ENCODE data around the gene PDF. TPM values are rescaled to one million over a fixed set of nuclear protein-coding genes. Genes with fewer than 3 reads are reported as not detected.
"Not testable (repeated sequence)": the region's sequence is repeated elsewhere in the genome, so short reads cannot be mapped to it uniquely, and the experiment has no call there.

Gene PDF
- total and polyA plus RNA-seq, 5 experiments from 2014 or later: 12.3 to 17.2 (median 15.1) TPM

DNA sequence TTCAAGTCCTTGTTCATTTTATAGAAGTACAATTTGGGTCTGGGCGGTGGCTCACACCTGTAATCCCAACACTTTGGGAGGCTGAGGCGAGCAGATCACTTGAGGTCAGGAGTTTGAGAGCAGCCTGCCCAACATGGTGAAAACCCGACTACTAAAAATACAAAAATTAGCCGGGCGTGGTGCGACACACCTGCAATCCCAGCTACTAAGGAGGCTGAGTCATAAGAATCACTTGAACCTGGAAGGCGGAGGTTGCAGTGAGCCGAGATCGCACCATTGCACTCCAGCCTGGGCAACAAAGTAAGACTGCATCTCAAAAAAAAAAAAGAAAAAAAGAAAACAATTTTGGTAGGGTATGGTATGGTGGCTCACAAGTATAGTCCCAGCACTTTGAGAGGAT is 29.7 kb upstream of the PDF start:
- H3K27me3 Mint-ChIP-seq, ATAC-seq, DNase-seq, H3K4me3 Mint-ChIP-seq, H3K9me3 Mint-ChIP-seq: not testable (repeated sequence)
- peaks cover 0 to 78% (median under 1%) of the 10 kb centered on the region in 3 donors for H3K36me3 Mint-ChIP-seq
- H3K4me1 Mint-ChIP-seq: peaks cover 4 to 17% (median 13%) of the 10 kb centered on the region in 4 donors
- POLR2A ChIA-PET: interaction anchor here (0.7 kb wide), 1 partner anchor 11 kb away, joined by 3 read pairs; no protein-coding TSS in a partner anchor
- H3K27ac Mint-ChIP-seq: peak overlapping the region in 1 of 10 donors; percentile 13

- Mint-ChIP-seq H3K36me3 (peaks cover 0 to 42% (median 2%) of the 10 kb centered on the region in 3 donors), H3K4me1 (peaks cover 0 to 4% (median 0%) of the 10 kb centered on the region in 4 donors)
- POLR2A ChIA-PET: no interaction called here
Observed at GRCh38 chr16:69351309-69352027, 21.1 kb upstream of the PDF start, which contains the start of gene TMED6. TSS of gene TMED6 (minus strand) at chr16:69351786. CDS start at chr16:69351753, 33 bp downstream.

DNA sequence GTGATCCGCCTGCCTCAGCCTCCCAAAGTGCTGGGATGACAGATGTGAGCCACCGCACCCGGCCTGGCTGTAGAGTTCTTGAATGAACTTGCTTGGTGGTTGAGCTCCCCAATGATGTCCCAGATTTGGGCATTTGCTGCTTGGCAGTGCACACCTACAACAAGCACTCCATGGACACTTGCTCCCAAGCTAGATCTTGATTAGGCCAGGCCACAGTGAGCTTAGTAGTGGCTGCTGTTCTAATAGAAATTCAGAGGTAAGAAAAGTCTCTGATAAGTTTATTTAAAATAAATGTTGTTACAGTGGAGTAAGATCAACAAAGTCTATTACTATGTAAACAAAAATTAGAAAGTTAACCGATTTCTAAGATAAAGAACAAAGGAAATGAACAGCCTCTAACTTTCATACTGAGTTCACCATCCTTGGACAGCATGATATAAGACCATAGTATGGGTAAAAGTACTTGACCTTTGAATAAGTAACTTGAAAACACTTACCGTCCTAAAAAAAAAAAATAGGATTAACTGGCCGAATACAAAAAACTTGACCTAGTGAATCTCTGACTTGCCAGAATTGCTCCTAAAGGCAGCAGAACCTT is 20.2 kb upstream of the PDF start:
- no peak for DNase-seq
- ATAC-seq: no peak
- Mint-ChIP-seq H3K4me1 (peaks cover 0 to 5% (median 2%) of the 10 kb centered on the region in 4 donors), H3K27me3 (no peaks in the 10 kb centered on the region), H3K36me3 (peaks cover 0 to 34% (median 2%) of the 10 kb centered on the region in 3 donors), H3K9me3 (no peaks in the 10 kb centered on the region), H3K4me3 (no peak overlapping the region), H3K27ac (peak overlapping the region in 1 of 10 donors; percentile 18)
- POLR2A ChIA-PET: no interaction called here

More at GRCh38 chr16:69351309-69352027, 21.1 kb upstream of the PDF start, which contains the start of gene TMED6:
- DNase-seq (no peak), ATAC-seq (no peak)
- Mint-ChIP-seq H3K27me3 (no peaks in the 10 kb centered on the region), H3K4me3 (no peak within 1 kb of the TSS), H3K9me3 (no peaks in the 10 kb centered on the region), H3K27ac (peak within 1 kb of the TSS in 6 of 10 donors; percentile 18 to 72 (median 40))

GRCh38 chr16:69349536-69349935 is 19.1 kb upstream of the PDF start:
- Mint-ChIP-seq H3K4me1 (peaks cover 0 to 6% (median 2%) of the 10 kb centered on the region in 4 donors), H3K27ac (peak overlapping the region in 2 of 10 donors; percentile 38 to 59), H3K4me3 (no peak overlapping the region), H3K36me3 (peaks cover 0 to 27% (median 0%) of the 10 kb centered on the region in 3 donors), H3K27me3 (no peaks in the 10 kb centered on the region), H3K9me3 (no peaks in the 10 kb centered on the region)
- no peak for ATAC-seq
- no peak for DNase-seq
- POLR2A ChIA-PET: no interaction called here

DNA sequence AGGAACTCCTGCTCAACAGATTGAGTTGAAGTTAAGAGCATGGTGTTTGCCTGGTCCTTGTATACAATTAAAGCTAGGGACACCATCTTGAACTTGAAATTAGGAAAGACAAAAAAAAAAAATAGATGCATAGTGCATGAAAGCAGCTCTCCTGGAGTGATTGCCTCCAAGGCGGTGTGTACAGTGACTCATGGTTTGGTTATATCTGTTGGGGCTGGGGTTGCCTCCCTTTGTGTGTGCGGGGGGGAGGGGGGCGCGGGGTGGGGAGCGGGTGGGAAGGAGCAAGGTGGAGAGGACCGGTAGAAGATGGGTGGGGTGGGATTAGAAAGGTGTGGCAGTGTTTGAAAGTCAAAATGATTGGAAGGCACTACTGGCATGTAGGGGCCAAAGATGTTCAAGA is 17.8 kb upstream of the PDF start:
- no peak for ATAC-seq
- Mint-ChIP-seq H3K4me1 (peaks cover 0 to 6% (median 2%) of the 10 kb centered on the region in 4 donors), H3K27ac (no peak overlapping the region), H3K36me3 (peaks cover 0 to 28% (median 2%) of the 10 kb centered on the region in 3 donors), H3K9me3 (no peaks in the 10 kb centered on the region), H3K4me3 (no peak overlapping the region), H3K27me3 (no peaks in the 10 kb centered on the region)
- DNase-seq: no peak
- POLR2A ChIA-PET: interaction anchor here (0.6 to 1.3 kb wide), 2 partner anchors 9 to 582 kb away, joined by 3 read pairs; partner anchors contain the start of genes COG8 and NIP7

DNA sequence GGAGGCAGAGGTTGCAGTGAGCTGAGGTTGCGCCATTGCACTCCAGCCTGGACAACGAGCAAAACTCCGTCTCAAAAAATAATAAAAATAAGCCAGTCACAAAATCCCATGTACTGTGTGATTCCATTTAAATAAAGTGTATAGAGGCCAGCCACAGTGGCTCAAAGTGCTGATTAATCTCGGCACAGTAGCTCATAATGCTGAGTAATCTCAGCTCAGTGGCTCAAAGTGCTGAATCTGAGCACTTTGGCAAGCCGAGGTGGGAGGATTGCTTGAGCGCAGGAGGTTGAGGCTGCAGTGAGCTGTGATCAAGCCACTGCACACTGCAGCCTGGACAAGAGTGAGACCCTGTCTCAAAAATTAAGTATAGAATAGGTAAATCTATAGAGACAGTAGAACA is 16.3 kb upstream of the PDF start:
- Mint-ChIP-seq H3K27me3 (no peaks in the 10 kb centered on the region), H3K27ac (peak overlapping the region in 2 of 10 donors; percentile 23 to 81), H3K4me1 (peaks cover 2 to 7% (median 3%) of the 10 kb centered on the region in 4 donors), H3K9me3 (no peaks in the 10 kb centered on the region), H3K36me3 (peaks cover 0 to 27% (median 2%) of the 10 kb centered on the region in 3 donors), H3K4me3 (no peak overlapping the region)
- ATAC-seq (no peak), DNase-seq (no peak)
- POLR2A ChIA-PET: interaction anchor here (1.1 kb wide), 1 partner anchor 16 kb away, joined by 4 read pairs; the partner anchor contains the start of gene PDF

GRCh38 chr16:69345923-69346322 is 15.5 kb upstream of the PDF start:
- H3K27ac Mint-ChIP-seq: peak overlapping the region in 3 of 10 donors; percentile 52 to 58 (median 56)
- POLR2A ChIA-PET: no interaction called here
- peak overlapping the region in 1 of 10 donors; percentile 40 for H3K4me3 Mint-ChIP-seq
- H3K9me3 Mint-ChIP-seq: no peaks in the 10 kb centered on the region
- no peak for ATAC-seq
- peaks cover 0 to 32% (median 6%) of the 10 kb centered on the region in 3 donors for H3K36me3 Mint-ChIP-seq
- no peak for DNase-seq
- H3K27me3 Mint-ChIP-seq: no peaks in the 10 kb centered on the region
- H3K4me1 Mint-ChIP-seq: peaks cover 2 to 14% (median 11%) of the 10 kb centered on the region in 4 donors

DNA sequence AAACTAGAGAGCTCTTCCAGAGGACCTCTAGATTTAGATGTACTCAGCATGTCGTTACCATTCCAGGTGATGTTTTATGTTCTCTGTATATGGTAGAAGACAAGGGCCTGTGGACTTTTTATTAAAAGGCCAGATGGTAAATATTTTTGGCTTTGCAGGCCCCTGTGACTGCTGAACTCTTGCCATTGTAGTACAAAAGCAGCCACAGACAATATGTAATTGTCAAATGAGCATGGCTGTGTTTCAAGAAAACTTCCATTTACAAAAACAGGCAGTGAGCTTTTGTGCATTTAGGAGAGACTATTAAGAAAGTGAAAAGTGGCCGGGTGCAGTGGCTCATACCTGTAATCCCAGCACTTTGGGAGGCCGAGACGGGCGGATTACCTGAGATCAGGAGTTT is 13.8 kb upstream of the PDF start:
- H3K9me3 Mint-ChIP-seq: no peaks in the 10 kb centered on the region
- ATAC-seq: no peak
- POLR2A ChIA-PET: interaction anchor here (0.8 kb wide), 1 partner anchor 9 kb away, joined by 5 read pairs; no protein-coding TSS in a partner anchor
- no peaks in the 10 kb centered on the region for H3K27me3 Mint-ChIP-seq
- DNase-seq: no peak
- peaks cover 0 to 35% (median 6%) of the 10 kb centered on the region in 3 donors for H3K36me3 Mint-ChIP-seq
- H3K27ac Mint-ChIP-seq: no peak overlapping the region
- H3K4me1 Mint-ChIP-seq: peaks cover 15 to 28% (median 27%) of the 10 kb centered on the region in 4 donors
- no peak overlapping the region for H3K4me3 Mint-ChIP-seq

GRCh38 chr16:69340095-69340644 is 9.8 kb upstream of the PDF start:
- no peaks in the 10 kb centered on the region for H3K27me3 Mint-ChIP-seq
- ATAC-seq: no peak
- DNase-seq: peak in 1 of 10 donors; percentile 18
- H3K4me1 Mint-ChIP-seq: peaks cover 19 to 60% (median 53%) of the 10 kb centered on the region in 4 donors
- POLR2A ChIA-PET: interaction anchor here (0.9 to 3.4 kb wide), 5 partner anchors 11 to 29 kb away, joined by 3 to 47 read pairs (median 5); partner anchors contain the start of genes PDF and VPS4A
- no peaks in the 10 kb centered on the region for H3K9me3 Mint-ChIP-seq
- peak overlapping the region; percentile 98 to 100 (median 100) for H3K4me3 Mint-ChIP-seq
- peaks cover 4 to 47% (median 10%) of the 10 kb centered on the region in 3 donors for H3K36me3 Mint-ChIP-seq
- peak overlapping the region; percentile 98 to 100 (median 99) for H3K27ac Mint-ChIP-seq

GRCh38 chr16:69339289-69340094 is 9.1 kb upstream of the PDF start, which contains the start of the genes COG8 and NIP7:
TSS of gene COG8 (minus strand) at chr16:69339564. CDS start at chr16:69339552, 12 bp downstream.
TSS of gene NIP7 (plus strand) at chr16:69339772. CDS start at chr16:69339830, 58 bp downstream.
- POLR2A ChIA-PET: interaction anchor here (0.9 to 3.4 kb wide), 3 partner anchors 9 to 28 kb away, joined by 3 to 47 read pairs (median 17); partner anchors contain the start of genes PDF and VPS4A
- H3K4me1 Mint-ChIP-seq: peaks cover 19 to 65% (median 53%) of the 10 kb centered on the region in 4 donors
- DNase-seq (peak; percentile 73 to 95 (median 90)), ATAC-seq (peak; percentile 84 to 89)
- peak within 1 kb of the TSS; percentile 98 to 100 (median 99) for H3K27ac Mint-ChIP-seq
- no peaks in the 10 kb centered on the region for H3K27me3 Mint-ChIP-seq
- H3K9me3 Mint-ChIP-seq: no peaks in the 10 kb centered on the region
- peak within 1 kb of the TSS; percentile 98 to 100 (median 100) for H3K4me3 Mint-ChIP-seq
- peaks cover 4 to 51% (median 10%) of the 10 kb centered on the region in 3 donors for H3K36me3 Mint-ChIP-seq

DNA sequence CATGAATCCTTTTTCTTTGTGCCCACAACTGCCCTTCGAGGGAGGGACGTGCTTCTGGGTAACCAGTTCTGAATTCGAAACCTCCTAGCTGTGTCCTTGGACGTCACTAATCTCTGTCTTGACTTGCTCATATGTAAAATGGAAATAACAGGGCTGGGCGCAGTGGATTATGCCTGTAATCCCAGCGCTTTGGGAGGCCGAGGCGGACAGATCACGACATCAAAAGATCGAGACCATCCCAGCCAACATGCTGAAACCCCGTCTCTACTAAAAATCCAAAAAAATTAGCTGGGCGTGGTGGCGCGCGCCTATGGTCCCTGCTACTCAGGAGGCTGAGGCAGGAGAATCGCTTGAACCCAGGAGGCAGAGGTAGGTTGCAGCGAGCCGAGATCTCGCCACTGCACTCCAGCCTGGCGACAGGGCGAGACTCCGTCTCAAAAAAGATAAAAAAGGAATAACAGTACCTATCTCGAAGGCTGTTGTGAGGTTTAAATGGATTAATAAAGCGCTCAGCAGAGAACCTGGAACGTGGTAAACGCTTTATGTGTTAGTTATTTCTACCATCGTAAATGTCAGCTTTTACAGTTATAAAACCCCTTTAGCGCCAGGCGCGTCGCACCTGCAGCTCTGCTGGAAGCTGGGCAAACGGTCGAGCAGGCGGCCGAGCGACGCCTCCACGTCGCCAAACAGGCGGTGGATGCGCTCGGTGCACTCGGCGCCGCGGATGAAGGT is 8.3 kb upstream of the PDF start:
- H3K27me3 Mint-ChIP-seq: no peaks in the 10 kb centered on the region
- H3K36me3 Mint-ChIP-seq: peaks cover 4 to 58% (median 10%) of the 10 kb centered on the region in 3 donors
- no peaks in the 10 kb centered on the region for H3K9me3 Mint-ChIP-seq
- peaks cover 19 to 71% (median 56%) of the 10 kb centered on the region in 4 donors for H3K4me1 Mint-ChIP-seq
- no peak for DNase-seq
- POLR2A ChIA-PET: interaction anchor here (0.9 to 3.4 kb wide), 5 partner anchors 10 to 206 kb away, joined by 3 to 47 read pairs (median 5); partner anchors contain the start of genes CHTF8, PDF, UTP4 and VPS4A
- H3K4me3 Mint-ChIP-seq: peak overlapping the region; percentile 98 to 100 (median 100)
- no peak for ATAC-seq
- peak overlapping the region; percentile 89 to 100 (median 96) for H3K27ac Mint-ChIP-seq
